Mammary epithelial cell (primary cell): Measurements from ENCODE around the gene THADA.

Source experiments
- CTCF ChIP-seq, 2 donors: IDR thresholded peaks in 1 of 2; conservative IDR thresholded peaks in 1 of 2; 2 replicates each; pipeline ENCODE4 v1.5.1; 2011 to 2012; ENCODE audit warnings: inconsistent platforms in 2 of 2, low read length in 2 of 2, mild to moderate bottlenecking in 2 of 2, control low read depth in 1 of 2, low read depth in 1 of 2; ENCODE audit not compliant: insufficient read depth in 1 of 2; ENCODE audit errors: extremely low read depth in 1 of 2
- EZH2 ChIP-seq: IDR thresholded peaks from 2 replicates; pipeline ENCODE4 v1.6.1; 2012; ENCODE audit warnings: low read length, inconsistent platforms, borderline replicate concordance

DNA sequence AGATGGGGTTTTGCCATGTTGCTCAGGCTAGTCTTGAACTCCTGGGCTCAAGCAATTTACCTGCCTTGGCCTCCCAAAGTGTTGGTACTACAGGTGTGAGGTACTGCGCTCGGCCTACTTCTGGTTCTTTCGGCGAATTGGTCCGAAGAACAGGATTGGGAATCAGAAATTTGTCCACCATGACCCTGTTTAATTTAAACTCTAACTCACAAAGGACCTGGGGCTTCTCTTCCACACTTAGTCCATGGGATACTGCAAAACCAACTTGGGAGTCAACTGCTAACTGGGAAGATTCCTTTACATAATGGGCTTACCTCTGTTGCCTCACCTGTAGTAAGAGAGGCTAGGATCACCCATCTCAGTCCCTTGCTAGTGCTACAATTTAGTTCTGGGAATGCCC, 289.6 kb downstream of the THADA start:
- TF ChIP-seq CTCF (conservative IDR thresholded peaks at IDR 0.05 in 1 of 2, IDR thresholded peaks at IDR 0.05 in 1 of 2; ENCODE audit: extremely low read depth in 1 of 2, insufficient read depth in 1 of 2, low read depth in 1 of 2, low read length in 2 of 2) = no peak
- no peak for TF ChIP-seq EZH2
